HG02938 (cell line): ENCODE data around the gene SLPI.

Experiments
- ATAC-seq: cut with Tn5 transposase; IDR thresholded peaks from one replicate; pipeline ENCODE4 v1.9.1; 2021; ENCODE audit warnings: mild to moderate bottlenecking, moderate library complexity; ENCODE audit not compliant: unreplicated experiment

SLPI gene

DNA sequence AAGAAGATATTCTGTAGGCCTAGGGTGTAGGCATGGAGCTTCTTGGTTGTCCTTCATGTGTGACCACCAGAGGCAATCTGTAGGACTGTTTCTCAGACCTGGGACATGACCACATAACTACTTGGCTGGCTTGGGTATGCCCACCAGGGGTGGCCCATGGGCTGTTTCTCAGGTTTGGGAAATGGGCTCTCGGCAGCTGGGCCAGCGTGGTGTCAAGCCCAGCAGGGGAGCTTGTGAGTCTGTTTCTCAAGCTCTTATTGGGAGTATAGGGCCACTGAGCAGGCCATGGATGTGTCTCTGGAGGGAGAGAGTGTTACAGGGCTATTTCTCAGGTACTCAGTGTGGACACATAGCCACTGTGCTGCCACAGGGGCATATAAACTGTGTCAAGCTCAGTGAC is 35.7 kb downstream of the SLPI start:
- no peak for ATAC-seq

DNA sequence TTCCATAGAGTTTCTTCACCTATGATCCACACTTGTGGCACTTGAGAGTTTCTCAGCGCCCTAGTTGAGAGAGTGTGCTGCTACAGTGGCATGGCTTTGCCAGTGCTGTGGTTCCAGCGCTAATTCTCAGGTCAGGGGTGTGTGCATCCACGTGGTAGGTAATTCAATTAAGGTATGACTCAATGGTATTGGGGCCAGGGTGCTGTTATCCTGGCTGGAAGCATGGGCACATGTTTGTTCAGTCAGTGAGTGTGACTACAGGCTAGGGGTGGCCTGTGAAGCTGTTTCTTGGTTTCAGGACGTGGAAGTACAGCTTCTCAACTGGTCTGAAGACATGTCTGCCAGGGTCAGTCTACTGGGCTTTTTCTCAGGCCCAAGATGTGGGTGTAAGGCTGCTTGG is 36.2 kb downstream of the SLPI start:
- no peak for ATAC-seq

DNA sequence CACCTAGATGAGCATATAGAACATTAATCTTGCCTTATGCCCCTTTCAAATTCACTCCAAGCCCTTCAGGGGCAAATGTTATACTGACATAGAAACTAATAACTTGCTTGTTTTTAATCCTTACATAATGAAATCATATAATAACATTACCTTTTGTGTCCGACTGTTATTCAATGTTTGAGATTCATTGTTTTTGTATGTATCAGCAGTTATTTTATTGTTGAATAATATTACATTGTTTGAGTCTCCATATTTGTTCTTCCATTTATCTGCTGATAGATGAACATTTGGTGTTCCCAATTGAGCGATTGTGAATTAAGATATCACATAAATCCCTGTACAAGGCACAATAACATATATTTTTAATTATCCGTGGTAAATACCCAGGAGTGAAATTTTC is 41.5 kb downstream of the SLPI start:
- no peak for ATAC-seq

DNA sequence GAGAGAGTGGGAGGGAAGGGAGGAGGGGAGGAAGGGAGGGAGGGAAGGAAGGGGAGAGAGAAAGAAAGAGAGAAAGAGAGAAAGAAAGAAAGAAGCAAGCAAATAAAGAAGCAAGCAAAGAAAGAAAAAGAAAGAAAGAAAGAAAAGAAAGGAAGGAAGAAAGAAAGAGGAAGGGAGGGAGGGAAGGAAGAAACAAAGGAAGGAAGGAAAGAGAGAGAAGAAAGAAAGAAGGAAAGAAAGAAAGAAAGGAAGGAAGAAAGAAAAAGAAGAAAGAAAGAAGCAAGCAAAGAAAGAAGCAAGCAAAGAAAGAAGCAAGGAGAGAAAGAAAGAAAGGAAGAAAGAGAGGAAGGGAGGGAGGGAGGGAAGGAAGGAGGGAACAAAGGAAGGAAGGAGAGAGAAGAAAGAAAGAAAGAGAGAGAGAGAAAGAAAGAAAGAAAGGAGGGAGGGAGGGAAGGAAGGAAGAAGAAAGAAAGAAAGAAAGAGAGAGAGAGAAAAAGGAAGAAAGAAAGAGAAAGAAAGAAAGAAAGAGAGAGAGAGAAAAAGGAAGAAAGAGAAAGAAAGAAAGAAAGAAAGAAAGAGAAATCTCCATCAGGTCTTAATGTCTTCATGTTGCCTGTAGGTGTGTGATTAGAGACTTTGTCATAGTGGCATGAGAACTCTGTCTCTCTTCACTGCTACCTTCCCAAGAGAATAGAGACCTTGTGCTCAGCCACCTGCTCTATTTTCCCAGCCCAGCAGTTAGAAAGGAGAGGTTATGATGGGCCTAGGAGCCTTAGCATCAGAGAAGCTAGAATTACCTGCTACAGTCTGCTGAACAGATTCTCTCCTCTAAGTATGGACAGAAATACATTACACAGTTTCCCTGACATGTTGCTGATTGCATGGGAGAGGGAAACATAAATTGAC is 42.5 kb downstream of the SLPI start:
- ATAC-seq, result no peak

DNA sequence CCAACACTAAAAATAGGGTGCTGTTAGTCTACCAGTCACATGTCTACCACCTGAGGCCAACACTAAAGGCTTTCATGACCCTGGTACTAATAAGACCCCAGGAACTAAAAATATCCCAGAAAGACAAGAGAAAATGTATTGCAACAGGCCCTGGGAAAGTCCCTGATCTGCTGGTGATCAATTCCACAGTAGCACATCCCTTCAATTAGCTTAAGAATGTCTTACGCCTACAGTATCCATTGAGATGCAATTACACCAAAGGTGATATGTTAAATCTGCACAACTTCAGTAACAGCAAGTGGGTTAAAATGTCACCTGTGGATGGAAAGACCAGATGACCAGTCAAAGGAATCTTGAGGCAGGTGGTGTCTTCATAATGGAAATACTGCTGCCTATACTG is 44.4 kb downstream of the SLPI start:
- ATAC-seq, result no peak

DNA sequence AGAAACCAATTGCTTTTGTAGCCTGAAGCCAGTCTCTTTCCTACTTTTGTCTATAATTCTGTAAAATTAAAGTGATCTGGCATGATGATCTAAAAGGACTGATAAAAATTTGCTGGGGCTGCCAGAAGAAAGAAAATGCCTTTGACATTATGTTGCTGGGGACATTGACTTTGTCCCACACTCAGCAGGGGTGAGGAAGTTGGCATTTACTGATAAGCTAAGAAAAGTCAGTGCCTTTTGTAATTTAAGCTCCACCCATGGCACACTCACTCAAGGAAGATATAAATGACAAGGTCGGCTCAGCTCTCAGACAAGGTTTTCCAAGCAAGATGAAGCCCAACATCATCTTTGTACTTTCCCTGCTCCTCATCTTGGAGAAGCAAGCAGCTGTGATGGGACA is 47.6 kb downstream of the SLPI start, which contains the start of gene SEMG1:
SEMG1 (plus strand) TSS at position 309 of the 400 bp plus-strand sequence; CDS start at position 330, 21 bp downstream.
- no peak for ATAC-seq
